NB4 (cell line): ENCODE measurements around the gene TMA16.

Experiments used
- DNase-seq: peaks from one replicate; pipeline ENCODE4 v3.0.0; 2010; ENCODE audit warnings: low read depth
- H3K4me3 ChIP-seq: one replicate; pipeline ENCODE4 v1.5.1; 2011; ENCODE audit warnings: mild to moderate bottlenecking, low read depth, low read length, moderate library complexity
- MAX ChIP-seq: IDR thresholded peaks from 2 replicates; pipeline ENCODE4 v1.6.1; 2011; ENCODE audit warnings: low read depth, low read length
- MYC ChIP-seq: IDR thresholded peaks from 2 replicates; pipeline ENCODE4 v1.6.1; 2011; ENCODE audit warnings: low read depth, low read length
- POLR2A ChIP-seq: IDR thresholded peaks from 2 replicates; pipeline ENCODE4 v1.6.1; 2011; ENCODE audit warnings: mild to moderate bottlenecking; ENCODE audit not compliant: insufficient read length; ENCODE audit errors: extremely low read depth
- TF ChIP-seq, protein P1 (sequence below): IDR thresholded peaks from one replicate; pipeline ENCODE4 v1.5.1; 2012; ENCODE audit warnings: low read depth, low read length

TMA16 gene

GRCh38 chr4:163470391-163470790, 24.1 kb upstream of the TMA16 start:
- H3K4me3 ChIP-seq: no peak overlapping the region
- TF ChIP-seq, protein P1, sequence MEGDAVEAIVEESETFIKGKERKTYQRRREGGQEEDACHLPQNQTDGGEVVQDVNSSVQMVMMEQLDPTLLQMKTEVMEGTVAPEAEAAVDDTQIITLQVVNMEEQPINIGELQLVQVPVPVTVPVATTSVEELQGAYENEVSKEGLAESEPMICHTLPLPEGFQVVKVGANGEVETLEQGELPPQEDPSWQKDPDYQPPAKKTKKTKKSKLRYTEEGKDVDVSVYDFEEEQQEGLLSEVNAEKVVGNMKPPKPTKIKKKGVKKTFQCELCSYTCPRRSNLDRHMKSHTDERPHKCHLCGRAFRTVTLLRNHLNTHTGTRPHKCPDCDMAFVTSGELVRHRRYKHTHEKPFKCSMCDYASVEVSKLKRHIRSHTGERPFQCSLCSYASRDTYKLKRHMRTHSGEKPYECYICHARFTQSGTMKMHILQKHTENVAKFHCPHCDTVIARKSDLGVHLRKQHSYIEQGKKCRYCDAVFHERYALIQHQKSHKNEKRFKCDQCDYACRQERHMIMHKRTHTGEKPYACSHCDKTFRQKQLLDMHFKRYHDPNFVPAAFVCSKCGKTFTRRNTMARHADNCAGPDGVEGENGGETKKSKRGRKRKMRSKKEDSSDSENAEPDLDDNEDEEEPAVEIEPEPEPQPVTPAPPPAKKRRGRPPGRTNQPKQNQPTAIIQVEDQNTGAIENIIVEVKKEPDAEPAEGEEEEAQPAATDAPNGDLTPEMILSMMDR: no peak
- TF ChIP-seq POLR2A (no peak), MAX (no peak), MYC (no peak)
- DNase-seq: no peak

- no peak for DNase-seq
Measured at GRCh38 chr4:163473130-163473529, 21.4 kb upstream of the TMA16 start.

DNA sequence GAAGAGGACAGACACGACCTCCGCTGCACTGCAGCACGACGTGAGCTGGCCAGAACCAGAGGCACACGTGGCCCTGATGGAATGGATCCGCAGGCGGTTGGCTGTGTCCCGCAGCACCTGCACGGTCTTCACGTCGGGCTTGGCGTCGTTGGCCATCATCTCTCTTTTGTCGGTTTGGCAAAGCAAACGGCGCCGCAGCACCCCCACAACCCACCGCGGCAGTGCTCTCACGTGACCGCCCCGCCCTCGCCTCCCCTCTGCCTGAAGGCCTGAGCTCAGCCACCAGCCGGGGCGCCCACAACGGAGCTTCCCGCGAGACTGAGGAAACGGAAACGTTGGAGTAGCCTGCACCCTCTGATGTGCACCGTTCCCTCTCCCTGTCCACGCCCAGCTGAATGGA, 20.9 kb upstream of the TMA16 start, which contains the start of gene TKTL2:
Gene TKTL2 (minus strand): TSS at position 179 of the 400 bp plus-strand sequence. CDS start 20 bp downstream, at position 159.
- TF ChIP-seq, protein P1: no peak
- no peak for TF ChIP-seq MYC
- TF ChIP-seq MAX: no peak
- no peak for TF ChIP-seq POLR2A
- no peak for DNase-seq
- H3K4me3 ChIP-seq: no peak within 1 kb of the TSS

More at GRCh38 chr4:163473130-163473529, 21.4 kb upstream of the TMA16 start:
- TF ChIP-seq, protein P1: no peak
- no peak for TF ChIP-seq MAX
- TF ChIP-seq MYC: no peak
- H3K4me3 ChIP-seq: no peak overlapping the region

DNA sequence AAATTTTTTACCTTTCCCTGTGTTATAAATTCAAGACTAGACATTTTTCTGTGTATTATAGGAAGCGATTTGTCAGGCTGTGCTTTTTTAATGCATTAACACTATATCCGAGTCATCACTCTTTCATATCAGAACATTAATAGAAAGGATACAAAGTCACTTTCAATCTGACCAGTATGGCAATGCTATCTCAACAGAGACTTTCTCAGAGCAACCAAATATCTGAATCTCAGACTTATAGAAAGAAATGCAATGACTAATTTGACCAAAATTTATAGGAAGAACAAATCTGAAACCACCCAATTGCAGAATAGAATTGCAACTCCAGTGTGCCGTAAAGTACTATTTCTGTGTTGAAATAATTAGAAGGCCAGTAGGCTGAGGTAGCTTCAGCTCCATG, 20.5 kb upstream of the TMA16 start:
- no peak overlapping the region for H3K4me3 ChIP-seq
- TF ChIP-seq, protein P1: no peak
- TF ChIP-seq POLR2A: no peak
- TF ChIP-seq MYC: no peak
- TF ChIP-seq MAX: no peak
- DNase-seq: no peak

DNA sequence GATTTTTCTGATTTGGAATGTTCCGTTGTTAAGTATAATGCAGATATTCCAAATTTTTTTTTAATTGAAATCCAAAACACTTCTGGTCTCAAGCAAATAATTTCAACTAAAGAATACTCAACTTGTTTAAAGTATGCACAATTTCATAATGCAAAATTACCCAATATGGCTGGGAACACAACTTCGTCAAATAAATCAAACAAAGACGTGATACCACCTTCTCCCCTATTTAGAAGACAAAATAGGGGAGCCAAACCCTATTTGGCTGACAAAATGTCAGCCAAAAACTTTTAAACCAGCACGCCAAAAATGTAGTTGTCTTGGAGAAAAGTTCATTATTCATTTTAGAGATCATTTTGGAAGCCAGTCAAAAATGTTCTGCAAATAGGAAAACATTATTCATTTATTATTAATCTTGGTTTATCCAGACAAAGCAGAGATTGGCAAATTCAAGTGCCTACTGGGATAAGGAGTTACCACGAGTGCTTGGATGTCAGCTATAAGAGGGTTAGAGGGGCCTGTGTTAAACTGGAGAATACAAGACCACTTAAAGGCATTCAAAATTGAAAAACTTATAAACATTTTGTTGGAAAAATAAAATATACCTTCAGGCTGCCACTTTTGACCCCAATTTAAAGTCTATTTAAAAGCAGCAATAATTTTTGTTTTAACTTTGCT, 17.6 kb upstream of the TMA16 start:
- no peak overlapping the region for H3K4me3 ChIP-seq
- no peak for DNase-seq
- TF ChIP-seq MAX: no peak
- TF ChIP-seq, protein P1: no peak
- no peak for TF ChIP-seq MYC
- no peak for TF ChIP-seq POLR2A
